Parathyroid adenoma (tissue), 2 donors: ENCODE data around the gene JUN.

Experiments
- H2AFZ ChIP-seq: fragments of 300-600 bp; sonication (generic); one replicate; pipeline ENCODE4 v1.7.0; 2017; ENCODE audit warnings: antibody characterized with exemption, mild to moderate bottlenecking
- H3K27ac ChIP-seq: fragments of 300-600 bp; sonication (generic); one replicate; pipeline ENCODE4 v1.7.0; 2017
- H3K27me3 ChIP-seq: fragments of 300-600 bp; sonication (generic); one replicate; pipeline ENCODE4 v1.7.0; 2017; ENCODE audit warnings: low read length; ENCODE audit not compliant: control insufficient read depth, insufficient read depth
- H3K36me3 ChIP-seq: fragments of 300-600 bp; sonication (generic); one replicate; pipeline ENCODE4 v1.7.0; 2017; ENCODE audit warnings: low read length; ENCODE audit not compliant: control insufficient read depth, insufficient read depth
- H3K4me1 ChIP-seq: fragments of 300-600 bp; sonication (generic); one replicate; pipeline ENCODE4 v1.7.0; 2017; ENCODE audit warnings: control low read depth
- H3K4me2 ChIP-seq: fragments of 300-600 bp; sonication (generic); one replicate; pipeline ENCODE4 v1.7.0; 2017; ENCODE audit warnings: low read length
- H3K4me3 ChIP-seq: fragments of 300-600 bp; sonication (generic); one replicate; pipeline ENCODE4 v1.7.0; 2017; ENCODE audit warnings: low read depth, low read length
- H3K79me2 ChIP-seq: fragments of 300-600 bp; sonication (generic); one replicate; pipeline ENCODE4 v1.7.0; 2017; ENCODE audit warnings: control low read depth
- H3K9ac ChIP-seq: fragments of 300-600 bp; sonication (generic); one replicate; pipeline ENCODE4 v1.7.0; 2017; ENCODE audit warnings: mild to moderate bottlenecking
- H3K9me3 ChIP-seq: fragments of 300-600 bp; sonication (generic); one replicate; pipeline ENCODE4 v1.7.0; 2017; ENCODE audit warnings: low read length; ENCODE audit not compliant: control insufficient read depth
- TF ChIP-seq, protein P1 (sequence below): fragments of 300-600 bp; sonication (generic); IDR thresholded peaks from one replicate; pipeline ENCODE4 v1.7.0; 2017; ENCODE audit warnings: antibody characterized with exemption, mild to moderate bottlenecking
- donor health status: primary hyperparathyroidism.

Gene JUN

DNA sequence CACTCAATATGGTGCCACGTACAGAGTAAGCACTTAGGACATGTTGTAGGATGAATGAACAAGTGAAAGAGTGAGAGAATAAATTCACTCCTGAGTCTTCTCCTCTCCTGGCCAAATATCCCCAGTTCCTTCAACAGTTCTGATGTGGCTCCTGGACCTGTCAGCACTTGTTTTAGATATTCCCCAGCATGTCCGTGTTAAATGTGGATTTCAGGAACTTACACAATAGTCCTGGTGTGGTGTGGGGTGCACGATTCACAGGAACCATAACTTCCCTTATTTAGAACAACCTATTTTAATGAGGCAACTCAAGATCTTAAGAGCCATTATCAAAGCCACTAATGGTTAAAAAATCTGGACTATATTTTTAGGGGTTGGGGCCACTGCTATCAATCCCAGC, 45.0 kb downstream of the JUN start:
- Histone ChIP-seq H3K27ac (no peak overlapping the region), H3K27me3 (no peaks in the 10 kb centered on the region), H3K9ac (no peak overlapping the region), H3K4me3 (no peak overlapping the region), H3K4me1 (no peaks in the 10 kb centered on the region), H3K36me3 (no peaks in the 10 kb centered on the region), H2AFZ (no peak overlapping the region), H3K9me3 (no peaks in the 10 kb centered on the region), H3K4me2 (no peak overlapping the region), H3K79me2 (no peaks in the 10 kb centered on the region)
- TF ChIP-seq, protein P1, sequence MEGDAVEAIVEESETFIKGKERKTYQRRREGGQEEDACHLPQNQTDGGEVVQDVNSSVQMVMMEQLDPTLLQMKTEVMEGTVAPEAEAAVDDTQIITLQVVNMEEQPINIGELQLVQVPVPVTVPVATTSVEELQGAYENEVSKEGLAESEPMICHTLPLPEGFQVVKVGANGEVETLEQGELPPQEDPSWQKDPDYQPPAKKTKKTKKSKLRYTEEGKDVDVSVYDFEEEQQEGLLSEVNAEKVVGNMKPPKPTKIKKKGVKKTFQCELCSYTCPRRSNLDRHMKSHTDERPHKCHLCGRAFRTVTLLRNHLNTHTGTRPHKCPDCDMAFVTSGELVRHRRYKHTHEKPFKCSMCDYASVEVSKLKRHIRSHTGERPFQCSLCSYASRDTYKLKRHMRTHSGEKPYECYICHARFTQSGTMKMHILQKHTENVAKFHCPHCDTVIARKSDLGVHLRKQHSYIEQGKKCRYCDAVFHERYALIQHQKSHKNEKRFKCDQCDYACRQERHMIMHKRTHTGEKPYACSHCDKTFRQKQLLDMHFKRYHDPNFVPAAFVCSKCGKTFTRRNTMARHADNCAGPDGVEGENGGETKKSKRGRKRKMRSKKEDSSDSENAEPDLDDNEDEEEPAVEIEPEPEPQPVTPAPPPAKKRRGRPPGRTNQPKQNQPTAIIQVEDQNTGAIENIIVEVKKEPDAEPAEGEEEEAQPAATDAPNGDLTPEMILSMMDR: no peak

DNA sequence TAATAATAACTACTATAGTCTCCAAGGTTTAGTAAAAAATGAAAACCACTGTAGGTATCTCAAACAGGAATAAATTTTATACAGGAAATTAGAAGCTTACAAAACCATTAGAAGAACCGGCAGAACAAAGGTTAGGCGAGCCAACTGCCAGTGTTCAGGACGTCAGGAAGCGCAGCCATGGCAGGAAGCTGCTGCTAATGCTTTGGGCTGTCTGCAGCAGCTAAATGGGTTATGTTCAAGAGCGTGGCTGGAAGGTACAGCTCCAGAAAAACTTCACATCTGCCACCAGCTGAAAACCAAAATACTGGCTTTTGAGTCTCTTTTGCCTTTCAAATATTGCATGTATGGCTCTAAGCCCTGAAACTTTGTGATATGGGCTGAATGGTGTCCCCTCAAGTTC, 48.3 kb downstream of the JUN start:
- Histone ChIP-seq H3K79me2 (no peaks in the 10 kb centered on the region), H3K27ac (no peak overlapping the region), H3K36me3 (no peaks in the 10 kb centered on the region), H3K27me3 (no peaks in the 10 kb centered on the region), H2AFZ (no peak overlapping the region), H3K4me3 (no peak overlapping the region), H3K9me3 (no peaks in the 10 kb centered on the region), H3K9ac (no peak overlapping the region), H3K4me1 (no peaks in the 10 kb centered on the region), H3K4me2 (no peak overlapping the region)
- TF ChIP-seq, protein P1: no peak

DNA sequence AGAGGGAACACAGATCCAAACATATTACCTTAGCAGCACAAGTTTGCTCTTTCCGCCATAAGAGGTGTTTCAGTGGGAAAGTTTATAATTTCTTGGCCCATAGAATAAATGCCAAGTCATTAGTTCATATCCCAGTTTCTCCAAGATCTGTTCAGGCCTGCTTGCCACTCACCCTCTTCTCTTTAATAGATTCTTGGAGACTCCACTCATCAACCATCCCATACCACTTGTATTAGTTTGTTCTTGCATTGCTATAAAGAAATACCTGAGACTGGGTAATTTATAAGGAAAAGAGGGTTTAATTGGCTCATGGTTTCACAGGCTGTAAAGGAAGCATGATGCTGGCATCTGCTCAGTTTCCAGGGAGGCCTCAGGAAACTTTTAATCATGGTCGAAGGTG, 49.2 kb downstream of the JUN start:
- H3K9me3 ChIP-seq: no peaks in the 10 kb centered on the region
- no peaks in the 10 kb centered on the region for H3K36me3 ChIP-seq
- H2AFZ ChIP-seq: no peak overlapping the region
- no peaks in the 10 kb centered on the region for H3K79me2 ChIP-seq
- no peak overlapping the region for H3K4me2 ChIP-seq
- H3K4me3 ChIP-seq: no peak overlapping the region
- H3K9ac ChIP-seq: no peak overlapping the region
- no peaks in the 10 kb centered on the region for H3K4me1 ChIP-seq
- no peaks in the 10 kb centered on the region for H3K27me3 ChIP-seq
- TF ChIP-seq, protein P1: no peak
- H3K27ac ChIP-seq: no peak overlapping the region

DNA sequence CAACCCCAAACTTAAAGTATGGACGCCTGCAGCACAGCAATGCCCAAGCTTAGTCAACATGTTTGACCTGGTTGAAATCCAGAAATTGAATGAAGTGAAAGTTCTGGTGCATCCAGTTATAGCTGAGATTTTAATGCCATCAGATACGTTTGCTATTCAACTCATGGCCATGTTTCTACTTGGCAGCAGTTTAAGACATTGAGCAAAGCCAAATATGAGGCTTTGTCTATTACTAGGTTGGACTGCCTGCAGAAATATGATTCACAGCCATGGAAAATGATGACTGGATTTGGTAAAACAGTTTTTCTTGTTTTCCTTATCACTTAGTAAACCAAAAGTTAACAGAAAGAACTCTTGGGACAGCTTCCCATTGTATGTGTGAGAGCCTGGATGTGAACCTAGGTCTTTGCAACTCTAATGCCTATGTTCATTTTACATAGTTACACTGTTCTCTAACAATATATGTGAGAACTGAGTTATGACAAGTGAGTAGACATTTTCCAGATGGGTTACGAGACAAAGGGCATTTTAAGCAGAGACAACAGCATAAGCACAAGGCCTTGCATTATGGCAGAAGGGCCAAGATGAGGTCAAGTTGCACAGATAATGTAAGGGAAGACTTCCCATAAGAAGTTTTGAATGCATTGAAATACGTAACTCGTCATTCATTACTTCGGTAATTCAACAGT, 51.6 kb downstream of the JUN start:
- H3K4me1 ChIP-seq: no peaks in the 10 kb centered on the region
- no peak overlapping the region for H3K9ac ChIP-seq
- H3K4me3 ChIP-seq: no peak overlapping the region
- H3K9me3 ChIP-seq: no peaks in the 10 kb centered on the region
- H3K4me2 ChIP-seq: no peak overlapping the region
- H3K36me3 ChIP-seq: no peaks in the 10 kb centered on the region
- no peak overlapping the region for H3K27ac ChIP-seq
- H2AFZ ChIP-seq: no peak overlapping the region
- TF ChIP-seq, protein P1: no peak
- H3K79me2 ChIP-seq: no peaks in the 10 kb centered on the region
- H3K27me3 ChIP-seq: no peaks in the 10 kb centered on the region
